Suprapubic skin (tissue), 4 donors: Measurements from ENCODE around the gene LRRC7. TPM values are rescaled to one million over a fixed set of nuclear protein-coding genes. Genes with fewer than 3 reads are reported as not detected.

ENCODE experiments used
- DNase-seq, 2 donors: peaks; one replicate each; pipeline ENCODE4 v3.0.0-alpha.2; 2019; ENCODE audit warnings: low spot score in 2 of 2
- H3K27ac ChIP-seq: fragments of 200-600 bp; sonication (generic); one replicate; pipeline ENCODE4 v1.5.1; 2019
- H3K27me3 ChIP-seq: fragments of 200-600 bp; sonication (generic); one replicate; pipeline ENCODE4 v1.5.1; 2019
- H3K36me3 ChIP-seq: fragments of 200-600 bp; sonication (generic); one replicate; pipeline ENCODE4 v1.5.1; 2019
- H3K4me1 ChIP-seq: fragments of 200-600 bp; sonication (generic); one replicate; pipeline ENCODE4 v1.5.1; 2019
- H3K4me3 ChIP-seq: fragments of 200-600 bp; sonication (generic); one replicate; pipeline ENCODE4 v1.5.1; 2019; ENCODE audit warnings: mild to moderate bottlenecking
- H3K9me3 ChIP-seq: fragments of 200-600 bp; sonication (generic); one replicate; pipeline ENCODE4 v1.5.1; 2019
- EP300 ChIP-seq: sonication (generic); formaldehyde crosslinking; IDR thresholded peaks from one replicate; pipeline ENCODE4 v1.6.1; 2017; ENCODE audit warnings: antibody characterized with exemption
- POLR2A ChIP-seq, 2 donors: fragments of 450-650 bp; IDR thresholded peaks; one replicate each; pipeline ENCODE4 v1.6.1; 2017; ENCODE audit warnings: antibody characterized with exemption in 2 of 2, mild to moderate bottlenecking in 2 of 2, moderate library complexity in 2 of 2
- POLR2AphosphoS5 ChIP-seq, 3 donors: sonication (generic); formaldehyde crosslinking; IDR thresholded peaks; one replicate each; pipeline ENCODE4 v1.6.1; 2017; ENCODE audit warnings: antibody characterized with exemption in 3 of 3
- WGBS: methylation state at CpG from one replicate; pipeline ENCODE4 v1.1.5; 2018; 5-methylcytosine and 5-hydroxymethylcytosine counted together
- total RNA-seq, 4 donors: library from RNA; depleted of rRNA; stranded (reverse); fragments of >200 nt; gene quantifications; one replicate each; pipeline ENCODE4 v1.1.0, GENCODE V29; 2016
- TF ChIP-seq, protein P1 (sequence below), 2 donors: fragments of 200-600 bp in 1 of 2; fragments of 450-650 bp in 1 of 2; sonication (generic) in 1 of 2; IDR thresholded peaks; one replicate each; pipeline ENCODE4 v1.5.1; 2016 to 2019; ENCODE audit warnings: antibody characterized with exemption in 2 of 2, mild to moderate bottlenecking in 1 of 2, moderate library complexity in 1 of 2

LRRC7 gene
- total RNA-seq, 4 donors from 2014 or later = 0.24 to 0.98 (median 0.47) TPM

DNA sequence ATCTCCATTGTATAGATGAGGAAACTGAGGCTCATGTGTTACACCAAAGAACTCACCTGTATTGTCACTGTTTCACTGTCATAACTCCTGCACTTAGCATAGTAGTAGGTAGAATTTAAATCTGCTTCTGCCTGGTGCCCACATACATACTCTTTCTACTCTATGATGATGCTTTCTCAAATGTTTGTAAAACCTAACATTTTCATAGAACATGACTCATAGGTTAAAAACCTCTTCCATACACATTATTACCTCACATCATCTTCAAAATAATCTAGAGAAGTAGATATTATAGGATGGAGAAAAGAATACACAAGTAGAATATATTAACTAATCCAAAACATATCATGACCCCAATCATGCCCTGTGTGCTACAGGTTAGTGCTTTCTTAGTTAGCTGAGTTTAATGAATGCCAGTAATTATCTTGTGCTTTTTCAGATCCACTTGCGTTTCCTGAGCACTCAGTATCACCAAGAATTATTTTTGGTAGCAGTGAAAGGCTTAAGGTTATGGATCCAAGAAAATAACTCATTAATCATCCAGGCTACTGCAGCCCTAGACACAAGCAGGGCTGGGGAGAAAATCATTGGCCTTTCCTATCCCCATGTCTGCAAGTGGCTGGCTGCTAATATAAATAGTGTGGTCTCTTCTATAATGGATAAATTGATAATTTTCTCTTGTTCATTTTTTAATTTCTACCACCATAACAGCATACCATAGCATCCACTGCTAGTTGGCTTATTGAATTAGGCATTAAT lies 480.8 kb downstream of the LRRC7 start:
- WGBS = 70% methylated on average over 1 of the region's 1 CpG
- DNase-seq = no peak
- TF ChIP-seq POLR2A (IDR thresholded peaks at IDR 0.05) = no peak
- TF ChIP-seq, protein P1, sequence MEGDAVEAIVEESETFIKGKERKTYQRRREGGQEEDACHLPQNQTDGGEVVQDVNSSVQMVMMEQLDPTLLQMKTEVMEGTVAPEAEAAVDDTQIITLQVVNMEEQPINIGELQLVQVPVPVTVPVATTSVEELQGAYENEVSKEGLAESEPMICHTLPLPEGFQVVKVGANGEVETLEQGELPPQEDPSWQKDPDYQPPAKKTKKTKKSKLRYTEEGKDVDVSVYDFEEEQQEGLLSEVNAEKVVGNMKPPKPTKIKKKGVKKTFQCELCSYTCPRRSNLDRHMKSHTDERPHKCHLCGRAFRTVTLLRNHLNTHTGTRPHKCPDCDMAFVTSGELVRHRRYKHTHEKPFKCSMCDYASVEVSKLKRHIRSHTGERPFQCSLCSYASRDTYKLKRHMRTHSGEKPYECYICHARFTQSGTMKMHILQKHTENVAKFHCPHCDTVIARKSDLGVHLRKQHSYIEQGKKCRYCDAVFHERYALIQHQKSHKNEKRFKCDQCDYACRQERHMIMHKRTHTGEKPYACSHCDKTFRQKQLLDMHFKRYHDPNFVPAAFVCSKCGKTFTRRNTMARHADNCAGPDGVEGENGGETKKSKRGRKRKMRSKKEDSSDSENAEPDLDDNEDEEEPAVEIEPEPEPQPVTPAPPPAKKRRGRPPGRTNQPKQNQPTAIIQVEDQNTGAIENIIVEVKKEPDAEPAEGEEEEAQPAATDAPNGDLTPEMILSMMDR (IDR thresholded peaks at IDR 0.05) = no peak
- no peak for TF ChIP-seq EP300
- TF ChIP-seq POLR2AphosphoS5 (IDR thresholded peaks at IDR 0.05) = no peak
- H3K36me3 ChIP-seq = no peaks in the 10 kb centered on the region
- H3K27me3 ChIP-seq = no peaks in the 10 kb centered on the region
- H3K4me1 ChIP-seq = no peaks in the 10 kb centered on the region
- H3K27ac ChIP-seq = no peak overlapping the region
- H3K4me3 ChIP-seq = no peak overlapping the region
- no peaks in the 10 kb centered on the region for H3K9me3 ChIP-seq

DNA sequence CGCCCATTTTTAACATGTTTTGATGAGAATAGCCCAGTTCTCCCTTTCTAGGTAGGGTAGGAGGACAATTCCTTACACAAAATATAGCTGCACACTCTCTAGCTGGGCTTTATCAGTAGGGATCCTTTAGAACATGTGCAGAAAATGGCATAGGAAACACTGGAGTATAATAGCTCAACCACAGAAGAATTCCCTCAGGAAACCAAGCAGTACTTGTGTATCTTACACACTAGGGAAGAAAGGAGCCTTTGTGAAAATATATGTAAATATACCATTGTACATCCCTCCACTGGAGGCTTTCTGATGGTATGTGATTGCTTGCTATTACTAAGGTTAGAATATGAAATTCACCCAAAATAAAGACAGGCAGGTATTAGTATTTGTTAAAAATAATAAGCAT lies 484.2 kb downstream of the LRRC7 start:
- Histone ChIP-seq H3K4me3 (no peak overlapping the region), H3K9me3 (no peaks in the 10 kb centered on the region), H3K27ac (no peak overlapping the region), H3K4me1 (no peaks in the 10 kb centered on the region), H3K27me3 (no peaks in the 10 kb centered on the region), H3K36me3 (no peaks in the 10 kb centered on the region)
- TF ChIP-seq POLR2A (IDR thresholded peaks at IDR 0.05) = no peak
- no peak for TF ChIP-seq EP300
- TF ChIP-seq, protein P1 (IDR thresholded peaks at IDR 0.05) = no peak
- TF ChIP-seq POLR2AphosphoS5 (IDR thresholded peaks at IDR 0.05) = no peak
- DNase-seq = no peak
- 71% methylated on average over 1 of the region's 1 CpG for WGBS

DNA sequence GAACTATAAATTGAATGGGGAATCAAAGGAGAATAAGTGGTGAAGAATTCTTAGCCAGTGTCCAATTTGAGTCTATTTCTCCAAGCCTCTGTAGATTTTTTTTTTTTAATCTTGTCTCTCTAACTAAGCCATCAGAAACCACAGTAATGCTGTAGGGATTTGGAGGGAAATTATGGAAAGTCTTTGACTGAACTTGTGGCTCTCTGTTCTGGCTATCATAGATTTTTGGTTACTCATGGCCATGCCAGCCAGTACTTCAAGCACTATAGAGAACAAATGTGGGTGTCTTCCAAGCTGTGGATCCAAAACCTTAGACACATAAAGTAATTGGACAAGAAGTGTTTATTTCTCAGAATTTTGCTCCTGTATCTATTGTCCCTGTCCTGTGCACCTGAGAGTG lies 489.8 kb downstream of the LRRC7 start:
- H3K27me3 ChIP-seq = no peaks in the 10 kb centered on the region
- H3K36me3 ChIP-seq = no peaks in the 10 kb centered on the region
- TF ChIP-seq, protein P1 (IDR thresholded peaks at IDR 0.05) = no peak
- TF ChIP-seq EP300 (no peak), POLR2AphosphoS5 (IDR thresholded peaks at IDR 0.05) (no peak), POLR2A (IDR thresholded peaks at IDR 0.05) (no peak)
- no peaks in the 10 kb centered on the region for H3K4me1 ChIP-seq
- no peak overlapping the region for H3K27ac ChIP-seq
- no peak for DNase-seq
- H3K4me3 ChIP-seq = no peak overlapping the region
- H3K9me3 ChIP-seq = no peaks in the 10 kb centered on the region

DNA sequence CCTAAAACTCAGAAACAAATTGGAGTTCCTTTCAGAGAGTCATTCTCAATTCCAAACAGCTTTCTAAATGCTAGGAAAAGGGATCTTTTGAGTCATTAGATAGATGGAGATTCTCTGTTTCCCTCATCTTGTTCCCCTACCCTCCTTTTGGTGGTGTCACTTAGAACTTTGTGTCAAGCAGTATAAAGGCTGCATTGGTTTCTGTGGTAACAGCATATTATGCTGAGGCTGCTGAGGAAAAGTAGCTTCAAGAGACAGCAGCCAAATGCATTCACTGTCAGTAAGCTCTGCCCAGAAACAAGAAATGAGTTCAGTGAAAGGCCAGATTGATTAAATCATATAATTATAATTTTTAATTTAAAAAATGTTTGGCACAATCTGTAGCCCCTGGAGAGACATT lies 493.5 kb downstream of the LRRC7 start:
- TF ChIP-seq EP300 (no peak), POLR2AphosphoS5 (IDR thresholded peaks at IDR 0.05) (no peak), POLR2A (IDR thresholded peaks at IDR 0.05) (no peak)
- TF ChIP-seq, protein P1 (IDR thresholded peaks at IDR 0.05) = no peak
- H3K36me3 ChIP-seq = no peaks in the 10 kb centered on the region
- H3K27ac ChIP-seq = no peak overlapping the region
- H3K4me1 ChIP-seq = no peaks in the 10 kb centered on the region
- H3K4me3 ChIP-seq = no peak overlapping the region
- H3K9me3 ChIP-seq = no peaks in the 10 kb centered on the region
- DNase-seq = no peak
- H3K27me3 ChIP-seq = no peaks in the 10 kb centered on the region

DNA sequence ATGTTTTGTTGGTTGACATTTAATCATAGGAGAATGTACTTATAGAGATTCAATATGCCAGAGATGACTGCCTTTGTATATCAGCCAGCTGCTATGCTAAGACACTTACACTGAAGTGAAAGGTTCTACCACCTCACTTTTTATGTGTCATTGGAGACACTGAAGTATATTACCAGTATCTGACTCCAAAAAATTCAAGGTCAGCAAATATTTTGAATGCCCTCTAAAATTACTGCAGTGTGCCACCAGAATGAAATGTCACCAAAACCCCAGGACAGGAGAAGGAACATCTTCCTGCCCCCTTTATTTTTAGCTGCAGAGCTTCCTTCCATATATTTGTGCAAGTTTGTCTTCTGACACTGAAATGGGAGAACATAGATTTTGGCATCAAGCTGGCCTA lies 496.1 kb downstream of the LRRC7 start:
- H3K27ac ChIP-seq = no peak overlapping the region
- H3K9me3 ChIP-seq = no peaks in the 10 kb centered on the region
- no peak for DNase-seq
- no peaks in the 10 kb centered on the region for H3K27me3 ChIP-seq
- no peaks in the 10 kb centered on the region for H3K36me3 ChIP-seq
- TF ChIP-seq, protein P1 (IDR thresholded peaks at IDR 0.05) = no peak
- TF ChIP-seq POLR2A (IDR thresholded peaks at IDR 0.05) (no peak), EP300 (no peak), POLR2AphosphoS5 (IDR thresholded peaks at IDR 0.05) (no peak)
- no peaks in the 10 kb centered on the region for H3K4me1 ChIP-seq
- no peak overlapping the region for H3K4me3 ChIP-seq
